ENCODE results near the gene RNASE2.

GRCh38 chr14:20905676-20906075 is 49.6 kb upstream of the RNASE2 start:
- TF ChIP-seq CTCF (IDR thresholded peaks at IDR 0.05) (no peak), ARID4B (CRISPR knock-in tag; IDR thresholded peaks at IDR 0.05; ENCODE audit: borderline replicate concordance) (no peak), TCF7 (CRISPR knock-in tag; IDR thresholded peaks at IDR 0.05; ENCODE audit: low read depth) (no peak), USF1 (CRISPR knock-in tag; IDR thresholded peaks at IDR 0.05) (no peak), NFE2L1 (CRISPR knock-in tag; IDR thresholded peaks at IDR 0.05) (no peak), PRRX2 (CRISPR knock-in tag; IDR thresholded peaks at IDR 0.05) (no peak), PREB (CRISPR knock-in tag; IDR thresholded peaks at IDR 0.05; ENCODE audit: borderline replicate concordance) (no peak), FOXJ3 (CRISPR knock-in tag; IDR thresholded peaks at IDR 0.05; ENCODE audit: borderline replicate concordance) (no peak), ZNF416 (CRISPR knock-in tag; IDR thresholded peaks at IDR 0.05) (no peak), MAX (CRISPR knock-in tag; IDR thresholded peaks at IDR 0.05) (no peak)

Measured in WTC11 (cell line).